ENCODE measurements around the gene DIP2C.
"Not testable (repeated sequence)": the region's sequence is repeated elsewhere in the genome, so short reads cannot be mapped to it uniquely, and the experiment has no call there.

DNA sequence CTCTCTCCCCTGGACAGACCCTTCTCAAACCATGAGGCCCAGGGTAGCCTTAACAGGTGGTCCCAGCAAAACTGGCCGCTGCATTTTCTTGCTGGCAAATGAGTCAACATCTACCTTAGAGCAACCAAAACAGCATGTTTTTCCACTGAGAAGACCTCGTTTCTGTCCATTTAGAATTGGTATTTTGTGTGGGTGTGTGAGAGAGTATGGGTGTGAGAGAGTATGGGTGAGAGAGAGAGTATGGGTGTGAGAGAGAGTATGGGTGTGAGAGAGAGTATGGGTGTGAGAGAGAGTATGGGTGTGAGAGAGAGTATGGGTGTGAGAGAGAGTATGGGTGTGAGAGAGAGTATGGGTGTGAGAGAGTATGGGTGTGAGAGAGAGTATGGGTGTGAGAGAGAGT lies 157.1 kb downstream of the DIP2C start:
- TF ChIP-seq, protein P1, sequence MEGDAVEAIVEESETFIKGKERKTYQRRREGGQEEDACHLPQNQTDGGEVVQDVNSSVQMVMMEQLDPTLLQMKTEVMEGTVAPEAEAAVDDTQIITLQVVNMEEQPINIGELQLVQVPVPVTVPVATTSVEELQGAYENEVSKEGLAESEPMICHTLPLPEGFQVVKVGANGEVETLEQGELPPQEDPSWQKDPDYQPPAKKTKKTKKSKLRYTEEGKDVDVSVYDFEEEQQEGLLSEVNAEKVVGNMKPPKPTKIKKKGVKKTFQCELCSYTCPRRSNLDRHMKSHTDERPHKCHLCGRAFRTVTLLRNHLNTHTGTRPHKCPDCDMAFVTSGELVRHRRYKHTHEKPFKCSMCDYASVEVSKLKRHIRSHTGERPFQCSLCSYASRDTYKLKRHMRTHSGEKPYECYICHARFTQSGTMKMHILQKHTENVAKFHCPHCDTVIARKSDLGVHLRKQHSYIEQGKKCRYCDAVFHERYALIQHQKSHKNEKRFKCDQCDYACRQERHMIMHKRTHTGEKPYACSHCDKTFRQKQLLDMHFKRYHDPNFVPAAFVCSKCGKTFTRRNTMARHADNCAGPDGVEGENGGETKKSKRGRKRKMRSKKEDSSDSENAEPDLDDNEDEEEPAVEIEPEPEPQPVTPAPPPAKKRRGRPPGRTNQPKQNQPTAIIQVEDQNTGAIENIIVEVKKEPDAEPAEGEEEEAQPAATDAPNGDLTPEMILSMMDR (IDR thresholded peaks at IDR 0.05; ENCODE audit: borderline replicate concordance, extremely low read depth, low read length, poor library complexity, severe bottlenecking): not testable (repeated sequence)
- not testable (repeated sequence) for TF ChIP-seq EZH2 (IDR thresholded peaks at IDR 0.05; ENCODE audit: borderline replicate concordance, low read depth, low read length, severe bottlenecking)

Measured in DND-41 (cell line).